Heart left ventricle (tissue), 13 donors: ENCODE measurements around the gene MAP2K5.

Experiments
- POLR2A ChIP-seq, 2 donors: fragments of 450-650 bp; IDR thresholded peaks; one replicate each; pipeline ENCODE4 v1.6.1; 2017; ENCODE audit warnings: antibody characterized with exemption in 2 of 2, mild to moderate bottlenecking in 2 of 2, moderate library complexity in 2 of 2
- TF ChIP-seq, protein P1 (sequence below), 12 donors: fragments of 200-600 bp; sonication (generic) in 4 of 12; IDR thresholded peaks; one replicate each; pipeline versions ENCODE4 v1.5.0 to v1.8.0; 2018 to 2022; ENCODE audit warnings: antibody characterized with exemption in 12 of 12, mild to moderate bottlenecking in 5 of 12
- donor health status: ischemic (EF 13 %, LVEDD 7.1; RV severe dilation, severe dysfunction).
- donor health status: DM: no; HTN: yes; CAD: no.
- donor health status: DM: no; HTN: no; CAD: no.
- donor health status: ischemic (EF 25% LVEDD 6.9; RV normal size, moderate dysfunction).
- donor health status: ischemic (EF 25% LVEDD 5.7; RV mildly dilated, moderate dysfunction).
- donor health status: ischemic (EF 35%, LVEDD 5.7; RV mildly dilated, moderate dysfunction).
- donor health status: nonischemic (EF 11% LVEDD 7.7; RV severe dilation, severe dysfunction).
- donor health status: DM: yes; HTN: yes; CAD: no.
- donor health status: PGD.
- donor health status: ischemic (EF 29% LVEDD 5.4; RV normal size, mild dysfunction).
- donor health status: nonischemic (EF 23%, LVEDD 6.1; RV moderate dilation, normal function).

- TF ChIP-seq, protein P1, sequence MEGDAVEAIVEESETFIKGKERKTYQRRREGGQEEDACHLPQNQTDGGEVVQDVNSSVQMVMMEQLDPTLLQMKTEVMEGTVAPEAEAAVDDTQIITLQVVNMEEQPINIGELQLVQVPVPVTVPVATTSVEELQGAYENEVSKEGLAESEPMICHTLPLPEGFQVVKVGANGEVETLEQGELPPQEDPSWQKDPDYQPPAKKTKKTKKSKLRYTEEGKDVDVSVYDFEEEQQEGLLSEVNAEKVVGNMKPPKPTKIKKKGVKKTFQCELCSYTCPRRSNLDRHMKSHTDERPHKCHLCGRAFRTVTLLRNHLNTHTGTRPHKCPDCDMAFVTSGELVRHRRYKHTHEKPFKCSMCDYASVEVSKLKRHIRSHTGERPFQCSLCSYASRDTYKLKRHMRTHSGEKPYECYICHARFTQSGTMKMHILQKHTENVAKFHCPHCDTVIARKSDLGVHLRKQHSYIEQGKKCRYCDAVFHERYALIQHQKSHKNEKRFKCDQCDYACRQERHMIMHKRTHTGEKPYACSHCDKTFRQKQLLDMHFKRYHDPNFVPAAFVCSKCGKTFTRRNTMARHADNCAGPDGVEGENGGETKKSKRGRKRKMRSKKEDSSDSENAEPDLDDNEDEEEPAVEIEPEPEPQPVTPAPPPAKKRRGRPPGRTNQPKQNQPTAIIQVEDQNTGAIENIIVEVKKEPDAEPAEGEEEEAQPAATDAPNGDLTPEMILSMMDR (IDR thresholded peaks at IDR 0.05) = no peak
- TF ChIP-seq POLR2A (IDR thresholded peaks at IDR 0.05) = no peak
Measured at GRCh38 chr15:67786646-67787045, 244.1 kb downstream of the MAP2K5 start.
